GM18507 (cell line): ENCODE measurements around the gene OR6Q1.
"Not testable (repeated sequence)": the region's sequence is repeated elsewhere in the genome, so short reads cannot be mapped to it uniquely, and the experiment has no call there.

Source experiments
- DNase-seq: peaks from one replicate; pipeline ENCODE4 v3.0.0; 2011; ENCODE audit warnings: low read depth; ENCODE audit not compliant: insufficient read length; ENCODE audit errors: extremely low spot score
- FAIRE-seq: peaks from 2 replicates; lab custom pipeline; 2011; peaks lifted over from hg19 to GRCh38; lab: Jason Lieb, UNC

The OR6Q1 gene

GRCh38 chr11:58030653-58031052 lies at the start of gene OR6Q1:
Gene OR6Q1 (plus strand): TSS chr11:58030953. CDS start chr11:58030953, 0 bp downstream.
- no peak for FAIRE-seq

GRCh38 chr11:57981536-57981935 lies 49.2 kb upstream of the OR6Q1 start:
- DNase-seq (no peak), FAIRE-seq (no peak)

More at GRCh38 chr11:58030653-58031052, at the start of gene OR6Q1:
- no peak for DNase-seq

GRCh38 chr11:57982776-57983175 lies 48.0 kb upstream of the OR6Q1 start:
- DNase-seq (no peak), FAIRE-seq (no peak)

GRCh38 chr11:57983191-57983590 lies 47.6 kb upstream of the OR6Q1 start:
- FAIRE-seq (no peak), DNase-seq (no peak)

- FAIRE-seq, DNase-seq: not testable (repeated sequence)
Measured at GRCh38 chr11:57999523-57999922, 31.2 kb upstream of the OR6Q1 start.

- DNase-seq, FAIRE-seq: not testable (repeated sequence)
Measured at GRCh38 chr11:58000021-58000420, 30.7 kb upstream of the OR6Q1 start.

GRCh38 chr11:58000699-58001098 lies 30.1 kb upstream of the OR6Q1 start:
- FAIRE-seq (no peak), DNase-seq (no peak)

- no peak for FAIRE-seq
- no peak for DNase-seq
Measured at GRCh38 chr11:58003036-58003435, 27.7 kb upstream of the OR6Q1 start.

- DNase-seq: no peak
- no peak for FAIRE-seq
Measured at GRCh38 chr11:58003591-58003990, 27.2 kb upstream of the OR6Q1 start.

GRCh38 chr11:58004664-58005063 lies 26.1 kb upstream of the OR6Q1 start:
- no peak for FAIRE-seq
- DNase-seq: no peak

- no peak for FAIRE-seq
Measured at GRCh38 chr11:58006940-58007339, 23.8 kb upstream of the OR6Q1 start.

GRCh38 chr11:58011771-58012170 lies 19.0 kb upstream of the OR6Q1 start:
- no peak for DNase-seq
- no peak for FAIRE-seq

More at GRCh38 chr11:58006940-58007339, 23.8 kb upstream of the OR6Q1 start:
- no peak for DNase-seq

GRCh38 chr11:58023435-58023931 lies 7.3 kb upstream of the OR6Q1 start, which contains the start of gene OR9Q1:
Gene OR9Q1 (plus strand): TSS chr11:58023881. CDS start chr11:58179445, 155,564 bp downstream.
- DNase-seq: no peak
- FAIRE-seq: no peak

- DNase-seq (no peak), FAIRE-seq (no peak)
Measured at GRCh38 chr11:58024601-58025091, 6.1 kb upstream of the OR6Q1 start.

GRCh38 chr11:58027341-58027740 lies 3.4 kb upstream of the OR6Q1 start:
- DNase-seq: no peak
- no peak for FAIRE-seq

GRCh38 chr11:58028687-58029411 lies 1.9 kb upstream of the OR6Q1 start:
- DNase-seq (no peak), FAIRE-seq (no peak)

- FAIRE-seq (no peak), DNase-seq (no peak)
Measured at GRCh38 chr11:58034471-58034870, 3.7 kb downstream of the OR6Q1 start.

- FAIRE-seq: no peak
- no peak for DNase-seq
Measured at GRCh38 chr11:58039589-58039988, 8.8 kb downstream of the OR6Q1 start.

- FAIRE-seq (no peak), DNase-seq (no peak)
Measured at GRCh38 chr11:58043379-58043778, 12.6 kb downstream of the OR6Q1 start.

GRCh38 chr11:58046231-58046630 lies 15.5 kb downstream of the OR6Q1 start:
- no peak for FAIRE-seq
- no peak for DNase-seq

- DNase-seq: no peak
- no peak for FAIRE-seq
Measured at GRCh38 chr11:58047818-58048217, 17.1 kb downstream of the OR6Q1 start.
